ENCODE results near the gene NT5DC1.

NT5DC1 gene

DNA sequence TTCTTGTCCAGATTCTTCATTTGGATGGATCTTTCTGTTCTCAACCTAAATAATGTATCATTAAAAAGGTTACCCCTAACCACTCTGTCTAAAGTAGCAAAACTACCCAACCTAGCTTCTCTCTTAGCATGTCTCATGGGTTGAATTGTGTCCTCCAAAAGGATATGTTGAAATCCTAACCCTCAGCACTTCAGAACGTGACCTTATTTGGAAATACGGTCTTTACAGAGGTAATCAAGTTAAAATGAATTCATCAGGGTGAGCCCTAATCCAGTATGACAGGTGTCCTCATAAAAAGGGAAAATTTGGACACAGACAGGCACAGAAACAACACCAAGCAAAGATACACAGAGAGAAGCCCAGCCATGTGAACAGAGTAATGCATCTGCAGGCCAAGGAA, 33.9 kb upstream of the NT5DC1 start:
- Histone ChIP-seq H3K4me3 (ENCODE audit: severe bottlenecking) (no peak overlapping the region), H3K36me3 (ENCODE audit: low read depth) (no peaks in the 10 kb centered on the region), H3K4me1 (ENCODE audit: insufficient read depth, poor library complexity, severe bottlenecking) (peaks cover 11% of the 10 kb centered on the region), H3K9me3 (ENCODE audit: severe bottlenecking) (no peaks in the 10 kb centered on the region), H3K27ac (ENCODE audit: poor library complexity, severe bottlenecking) (no peak overlapping the region), H3K27me3 (ENCODE audit: insufficient read depth, poor library complexity, severe bottlenecking) (no peaks in the 10 kb centered on the region)
- no peak for TF ChIP-seq CTCF (IDR thresholded peaks at IDR 0.05; ENCODE audit: poor library complexity, severe bottlenecking)
- DNase-seq (ENCODE audit: low spot score) (no peak), ATAC-seq (ENCODE audit: low read depth) (no peak)

GRCh38 chr6:116070101-116070500, 30.6 kb upstream of the NT5DC1 start:
- no peak for ATAC-seq (ENCODE audit: low read depth)
- no peak for DNase-seq (ENCODE audit: low spot score)
- peaks cover 26% of the 10 kb centered on the region for H3K4me1 ChIP-seq (ENCODE audit: insufficient read depth, poor library complexity, severe bottlenecking)
- H3K36me3 ChIP-seq (ENCODE audit: low read depth) = no peaks in the 10 kb centered on the region
- H3K27ac ChIP-seq (ENCODE audit: poor library complexity, severe bottlenecking) = no peak overlapping the region
- TF ChIP-seq CTCF (IDR thresholded peaks at IDR 0.05; ENCODE audit: poor library complexity, severe bottlenecking) = no peak
- no peaks in the 10 kb centered on the region for H3K9me3 ChIP-seq (ENCODE audit: severe bottlenecking)
- H3K4me3 ChIP-seq (ENCODE audit: severe bottlenecking) = no peak overlapping the region
- no peaks in the 10 kb centered on the region for H3K27me3 ChIP-seq (ENCODE audit: insufficient read depth, poor library complexity, severe bottlenecking)

DNA sequence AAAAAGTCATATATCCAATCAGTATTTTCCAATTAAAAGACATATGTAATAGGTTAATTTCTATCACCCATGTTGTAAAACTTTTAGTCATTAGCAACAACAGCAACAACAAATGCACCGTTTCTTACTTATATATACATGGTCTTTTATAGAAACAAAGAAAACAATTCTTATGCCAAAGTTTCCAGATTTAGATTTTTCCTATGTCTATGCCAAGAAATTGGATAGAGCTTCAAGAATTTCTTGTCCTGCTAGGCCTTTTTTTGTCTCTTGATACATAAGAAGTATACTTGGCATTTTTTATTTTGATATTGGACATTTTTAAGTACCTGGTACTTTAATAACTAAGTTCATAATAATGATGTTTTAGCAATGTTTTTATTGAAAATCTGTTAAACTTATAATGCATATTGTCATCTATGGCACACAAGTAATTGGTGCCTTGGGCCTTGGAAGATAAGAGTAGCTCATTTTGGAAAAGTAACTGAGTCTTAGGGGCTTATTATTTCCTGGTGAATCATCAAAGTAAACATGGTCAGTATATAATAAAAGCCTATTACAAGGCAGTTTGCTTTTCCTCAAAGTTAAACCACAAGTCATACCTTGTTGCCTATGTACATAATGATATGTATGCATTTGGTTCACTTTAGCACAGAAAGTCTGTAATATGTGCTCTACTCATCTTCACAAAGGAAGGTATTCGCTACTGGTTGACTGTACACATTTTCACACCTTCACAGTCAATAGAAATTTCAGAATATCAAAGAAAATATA, 29.9 kb upstream of the NT5DC1 start:
- Histone ChIP-seq H3K36me3 (ENCODE audit: low read depth) (no peaks in the 10 kb centered on the region), H3K27me3 (ENCODE audit: insufficient read depth, poor library complexity, severe bottlenecking) (no peaks in the 10 kb centered on the region), H3K27ac (ENCODE audit: poor library complexity, severe bottlenecking) (peak overlapping the region; percentile 11), H3K9me3 (ENCODE audit: severe bottlenecking) (no peaks in the 10 kb centered on the region), H3K4me1 (ENCODE audit: insufficient read depth, poor library complexity, severe bottlenecking) (peaks cover 26% of the 10 kb centered on the region), H3K4me3 (ENCODE audit: severe bottlenecking) (no peak overlapping the region)
- no peak for TF ChIP-seq CTCF (IDR thresholded peaks at IDR 0.05; ENCODE audit: poor library complexity, severe bottlenecking)
- ATAC-seq (ENCODE audit: low read depth) (peak; percentile 81), DNase-seq (ENCODE audit: low spot score) (no peak)

DNA sequence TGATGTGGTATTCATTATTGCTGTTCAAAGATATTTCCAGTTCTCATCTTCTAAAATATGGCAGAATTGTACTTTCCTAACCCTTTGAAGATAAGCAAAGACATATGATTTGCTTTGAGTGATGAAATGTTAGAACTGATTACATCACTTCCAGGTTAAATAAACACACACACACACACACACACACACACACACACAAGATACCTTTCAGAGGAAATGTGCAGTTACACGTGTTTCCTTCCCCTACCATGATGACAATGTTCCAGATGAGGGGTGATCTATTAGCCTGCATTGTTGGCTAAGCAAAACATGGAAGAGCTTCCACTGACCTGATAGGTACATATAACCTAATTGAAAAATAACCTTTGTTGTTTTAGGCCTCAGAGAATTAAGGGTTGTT, 28.3 kb upstream of the NT5DC1 start:
- Histone ChIP-seq H3K9me3 (ENCODE audit: severe bottlenecking) (no peaks in the 10 kb centered on the region), H3K27ac (ENCODE audit: poor library complexity, severe bottlenecking) (no peak overlapping the region), H3K4me1 (ENCODE audit: insufficient read depth, poor library complexity, severe bottlenecking) (peaks cover 26% of the 10 kb centered on the region), H3K4me3 (ENCODE audit: severe bottlenecking) (no peak overlapping the region), H3K36me3 (ENCODE audit: low read depth) (no peaks in the 10 kb centered on the region), H3K27me3 (ENCODE audit: insufficient read depth, poor library complexity, severe bottlenecking) (no peaks in the 10 kb centered on the region)
- DNase-seq (ENCODE audit: low spot score) (no peak), ATAC-seq (ENCODE audit: low read depth) (no peak)
- no peak for TF ChIP-seq CTCF (IDR thresholded peaks at IDR 0.05; ENCODE audit: poor library complexity, severe bottlenecking)

- Histone ChIP-seq H3K27ac (ENCODE audit: poor library complexity, severe bottlenecking) (no peak overlapping the region), H3K4me1 (ENCODE audit: insufficient read depth, poor library complexity, severe bottlenecking) (peaks cover 26% of the 10 kb centered on the region), H3K36me3 (ENCODE audit: low read depth) (no peaks in the 10 kb centered on the region), H3K4me3 (ENCODE audit: severe bottlenecking) (no peak overlapping the region), H3K9me3 (ENCODE audit: severe bottlenecking) (no peaks in the 10 kb centered on the region), H3K27me3 (ENCODE audit: insufficient read depth, poor library complexity, severe bottlenecking) (no peaks in the 10 kb centered on the region)
- DNase-seq (ENCODE audit: low spot score) (no peak), ATAC-seq (ENCODE audit: low read depth) (peak; percentile 93)
- TF ChIP-seq CTCF (IDR thresholded peaks at IDR 0.05; ENCODE audit: poor library complexity, severe bottlenecking) = no peak
Measured at GRCh38 chr6:116073765-116074440, 26.8 kb upstream of the NT5DC1 start.

Measured in RWPE2 (cell line).